ENCODE results near the gene DDX19B. TPM values are rescaled to one million over a fixed set of nuclear protein-coding genes. Genes with fewer than 3 reads are reported as not detected.

The DDX19B gene
- total and polyA plus RNA-seq, 9 of the 15 experiments (the other 6 are each of a cell fraction or from before 2014, with no cell fraction given) = 7.0 to 32.9 (median 19.3) TPM

DNA sequence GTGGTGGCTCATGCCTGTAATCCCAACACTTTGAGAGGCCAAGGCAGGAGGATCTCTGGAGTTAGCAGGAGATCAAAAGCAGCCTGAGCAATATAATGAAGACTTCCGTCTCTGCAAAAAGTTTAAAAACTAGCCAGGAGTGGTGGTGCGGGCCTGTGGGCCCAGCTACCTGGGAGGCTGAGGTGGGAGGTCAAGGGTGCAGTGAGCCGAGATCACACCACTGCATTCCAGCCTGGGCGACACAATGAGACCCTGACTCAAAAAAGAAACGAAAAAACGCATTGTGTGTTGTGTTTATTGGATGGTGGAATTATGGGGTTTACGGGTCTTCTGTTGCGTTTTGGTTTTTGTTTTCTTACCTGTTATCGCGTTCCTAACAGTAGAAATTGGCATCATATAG lies 46.9 kb downstream of the DDX19B start:
- H3K27me3 ChIP-seq (ENCODE audit: control insufficient read depth in 2 of 2, insufficient read depth in 2 of 2, low read length in 2 of 2) = no peaks in the 10 kb centered on the region
- intact Hi-C loops (cut with micrococcal nuclease) (loop anchor here (2.0 kb wide), 1 partner anchor 57 kb away; the partner anchor contains the start of gene AARS1), in situ Hi-C loops (cut with MboI) (no loop called here)
- DNase-seq (ENCODE audit: extremely low read depth in 1 of 4, low spot score in 3 of 4) = no peak
- H3K9me3 ChIP-seq (replicated peaks; ENCODE audit: control insufficient read depth, insufficient read depth, low read depth, low read length) = no peaks in the 10 kb centered on the region
- TF ChIP-seq FOXK1 (CRISPR knock-in tag; IDR thresholded peaks at IDR 0.05; ENCODE audit: borderline replicate concordance) = 0 out of 2 replicates have a peak, but pooled peaks have one; percentile 16
- no peak for TF ChIP-seq ZNF282 (CRISPR knock-in tag; IDR thresholded peaks at IDR 0.05)
- TF ChIP-seq, protein P1, sequence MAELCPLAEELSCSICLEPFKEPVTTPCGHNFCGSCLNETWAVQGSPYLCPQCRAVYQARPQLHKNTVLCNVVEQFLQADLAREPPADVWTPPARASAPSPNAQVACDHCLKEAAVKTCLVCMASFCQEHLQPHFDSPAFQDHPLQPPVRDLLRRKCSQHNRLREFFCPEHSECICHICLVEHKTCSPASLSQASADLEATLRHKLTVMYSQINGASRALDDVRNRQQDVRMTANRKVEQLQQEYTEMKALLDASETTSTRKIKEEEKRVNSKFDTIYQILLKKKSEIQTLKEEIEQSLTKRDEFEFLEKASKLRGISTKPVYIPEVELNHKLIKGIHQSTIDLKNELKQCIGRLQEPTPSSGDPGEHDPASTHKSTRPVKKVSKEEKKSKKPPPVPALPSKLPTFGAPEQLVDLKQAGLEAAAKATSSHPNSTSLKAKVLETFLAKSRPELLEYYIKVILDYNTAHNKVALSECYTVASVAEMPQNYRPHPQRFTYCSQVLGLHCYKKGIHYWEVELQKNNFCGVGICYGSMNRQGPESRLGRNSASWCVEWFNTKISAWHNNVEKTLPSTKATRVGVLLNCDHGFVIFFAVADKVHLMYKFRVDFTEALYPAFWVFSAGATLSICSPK (IDR thresholded peaks at IDR 0.05; ENCODE audit: borderline replicate concordance) = 0 out of 2 replicates have a peak, but pooled peaks have one; percentile 3
- TF ChIP-seq RBBP5 (IDR thresholded peaks at IDR 0.05; ENCODE audit: borderline replicate concordance, insufficient read depth, low read length, poor library complexity, severe bottlenecking) = no peak
- 0 out of 2 replicates have a peak, but pooled peaks have one; percentile 7 for TF ChIP-seq SOX6 (IDR thresholded peaks at IDR 0.05)
- TF ChIP-seq, protein P2, sequence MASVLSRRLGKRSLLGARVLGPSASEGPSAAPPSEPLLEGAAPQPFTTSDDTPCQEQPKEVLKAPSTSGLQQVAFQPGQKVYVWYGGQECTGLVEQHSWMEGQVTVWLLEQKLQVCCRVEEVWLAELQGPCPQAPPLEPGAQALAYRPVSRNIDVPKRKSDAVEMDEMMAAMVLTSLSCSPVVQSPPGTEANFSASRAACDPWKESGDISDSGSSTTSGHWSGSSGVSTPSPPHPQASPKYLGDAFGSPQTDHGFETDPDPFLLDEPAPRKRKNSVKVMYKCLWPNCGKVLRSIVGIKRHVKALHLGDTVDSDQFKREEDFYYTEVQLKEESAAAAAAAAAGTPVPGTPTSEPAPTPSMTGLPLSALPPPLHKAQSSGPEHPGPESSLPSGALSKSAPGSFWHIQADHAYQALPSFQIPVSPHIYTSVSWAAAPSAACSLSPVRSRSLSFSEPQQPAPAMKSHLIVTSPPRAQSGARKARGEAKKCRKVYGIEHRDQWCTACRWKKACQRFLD (CRISPR knock-in tag; IDR thresholded peaks at IDR 0.05) = peak; percentile 10; the same call in 1 of the 2 replicates
- TF ChIP-seq ZSCAN29 (IDR thresholded peaks at IDR 0.05) = peak; percentile 20; the same call in 1 of the 2 replicates
- H3K4me3 ChIP-seq = peak overlapping the region; percentile 84
- H4K20me1 ChIP-seq (replicated peaks; ENCODE audit: control insufficient read depth, insufficient read depth, low read length) = no peaks in the 10 kb centered on the region; the same call in 1 of the 2 replicates
- peaks cover 49% of the 10 kb centered on the region for H3K79me2 ChIP-seq (ENCODE audit: control insufficient read depth, insufficient read depth, low read length)
- H3K9me1 ChIP-seq (ENCODE audit: control insufficient read depth, insufficient read depth, low read length) = no peaks in the 10 kb centered on the region
- ChIA-PET CTCF (ENCODE audit: low intra/inter-chr PET ratio) (no interaction called here), POLR2A (interaction anchor here (0.5 to 2.0 kb wide), 19 partner anchors 10 to 303 kb away, joined by 3 to 21 read pairs (median 5); partner anchors contain the start of genes AARS1 and DDX19B)
- no peak for FAIRE-seq
- peak overlapping the region; percentile 93 for H3K4me2 ChIP-seq (ENCODE audit: insufficient read depth, low read length)
- peak overlapping the region; percentile 93 for H3K27ac ChIP-seq (ENCODE audit: extremely low read depth, low read depth, low read length)
- 50% methylated on average over 10 of the region's 10 CpGs for WGBS (ENCODE audit: insufficient coverage, low coverage, missing lambda C conversion rate)
- ATAC-seq = no peak
- peaks cover 28% of the 10 kb centered on the region for H3K36me3 ChIP-seq (ENCODE audit: control insufficient read depth, insufficient read depth, low read length)
- TSS peak; percentile 91 for BruUV-seq (replicated peaks)
- H3K4me1 ChIP-seq (replicated peaks in 1 of 2; ENCODE audit: control insufficient read depth in 2 of 2, insufficient read depth in 2 of 2, low read length in 2 of 2) = peaks cover 4 to 6% of the 10 kb centered on the region in 2 experiments; a peak in 4 of 5 replicates
- H3K9ac ChIP-seq (ENCODE audit: insufficient read depth in 1 of 2, low read depth in 2 of 2, low read length in 2 of 2) = peak overlapping the region; percentile 84 to 97
- H2AFZ ChIP-seq (ENCODE audit: low read depth, low read length) = peak overlapping the region; percentile 3; the same call in 1 of the 2 replicates

Data from K562 (cell line).